Renal cortex interstitium (tissue), 15 donors: ENCODE data around the gene ETV1. TPM values are rescaled to one million over a fixed set of nuclear protein-coding genes. Genes with fewer than 3 reads are reported as not detected.
A peak's percentile ranks its signal among the peaks of the same experiment; 100 is the strongest.

Experiments
- DNase-seq, 11 donors: peaks; one replicate each; pipeline ENCODE4 v3.0.0-alpha.2; 2013; ENCODE audit warnings: low read depth in 9 of 11, low spot score in 4 of 11; ENCODE audit errors: extremely low read depth in 1 of 11
- long read RNA-seq, 16 experiments: transcript quantifications; one replicate each; lab custom pipeline, GENCODE V29; 2026
- polyA plus RNA-seq, 3 donors: library from polyadenylated mRNA; unstranded; fragments of 120-200 nt; gene quantifications; one replicate each; pipeline ENCODE4 v1.2.1, GENCODE V29; 2013; ENCODE audit not compliant: insufficient read length in 3 of 3

ETV1 gene
- 10 to 100 TPM; 34.0 to 40.5 (median 39.4) TPM for polyA plus RNA-seq
- long read RNA-seq, donor 1, partial matches to known transcripts, result 7 of 7 reads
- long read RNA-seq, donor 1, other reads (novel, unspliced or antisense), result 0 of 7 reads
- long read RNA-seq, donor 2, partial matches to known transcripts, result 5 of 6 reads
- long read RNA-seq, donor 2, other reads (novel, unspliced or antisense), result 0 of 6 reads
- long read RNA-seq, donor 3, partial matches to known transcripts, result 5 of 5 reads
- long read RNA-seq, donor 3, other reads (novel, unspliced or antisense), result 0 of 5 reads
- long read RNA-seq, donor 4, result 0 reads
- long read RNA-seq, donor 5, result 0 reads
- long read RNA-seq, donor 6, partial matches to known transcripts, result 6 of 6 reads
- long read RNA-seq, donor 6, other reads (novel, unspliced or antisense), result 0 of 6 reads
- long read RNA-seq, donor 7, result 0 reads
- long read RNA-seq, donor 8, result 0 reads
- long read RNA-seq, donor 9, partial matches to known transcripts, result 0 of 1 reads
- long read RNA-seq, donor 9, other reads (novel, unspliced or antisense), result 0 of 1 reads
- long read RNA-seq, donor 10, result 0 reads
- long read RNA-seq, donor 11, result 0 reads
- long read RNA-seq, donor 12, result 0 reads
- long read RNA-seq, donor 13, result 0 reads
- long read RNA-seq, donor 14, partial matches to known transcripts, result 0 of 1 reads
- long read RNA-seq, donor 14, other reads (novel, unspliced or antisense), result 0 of 1 reads
- long read RNA-seq, donor 15, result 0 reads
- long read RNA-seq, donor 16, partial matches to known transcripts, result 5 of 5 reads
- long read RNA-seq, donor 16, other reads (novel, unspliced or antisense), result 0 of 5 reads

DNA sequence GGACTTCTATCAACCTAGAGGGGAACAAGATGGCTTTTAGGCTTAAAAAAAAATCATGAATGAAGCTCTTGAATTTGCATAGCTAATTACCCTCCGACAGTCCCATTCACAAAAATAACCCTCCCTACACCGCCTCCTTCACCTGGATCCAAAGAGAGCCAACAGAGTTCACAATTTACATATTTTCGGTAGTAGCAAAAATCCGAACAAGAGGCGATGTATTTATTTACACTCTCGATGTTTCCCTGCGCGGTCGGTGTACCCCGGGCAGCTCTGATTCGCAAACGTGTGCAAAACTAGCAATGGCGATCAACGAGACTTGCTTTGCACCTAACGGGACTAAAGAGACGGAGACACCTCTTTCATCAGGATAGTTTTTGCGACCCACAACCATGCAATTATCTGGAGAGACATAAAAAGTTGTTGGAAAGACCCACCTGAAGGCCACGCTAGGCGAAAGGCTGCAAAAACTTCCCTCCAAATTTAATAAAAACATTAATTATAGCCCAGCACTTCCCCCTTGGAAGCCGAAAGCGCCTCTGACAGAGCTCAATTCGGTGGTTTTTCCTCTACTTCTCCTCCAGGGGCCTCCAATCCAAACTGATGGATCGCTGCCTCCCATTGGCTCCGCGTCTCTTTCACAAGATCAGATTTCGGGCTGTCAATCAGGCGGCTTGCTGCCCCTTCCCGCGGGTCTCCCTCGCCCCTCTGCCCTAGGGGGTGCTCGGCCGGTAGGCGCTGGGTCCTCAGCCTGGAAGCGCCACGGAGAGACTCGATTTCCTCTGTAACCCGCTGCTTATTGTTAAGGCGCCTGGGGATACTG, at the start of gene ETV1:
Gene ETV1, minus strand, starts transcription at position 541 of the 823 bp plus-strand sequence. CDS start 614 bp downstream, outside the sequence.
- peak in 10 of 11 donors; percentile 66 to 86 (median 78) for DNase-seq

DNA sequence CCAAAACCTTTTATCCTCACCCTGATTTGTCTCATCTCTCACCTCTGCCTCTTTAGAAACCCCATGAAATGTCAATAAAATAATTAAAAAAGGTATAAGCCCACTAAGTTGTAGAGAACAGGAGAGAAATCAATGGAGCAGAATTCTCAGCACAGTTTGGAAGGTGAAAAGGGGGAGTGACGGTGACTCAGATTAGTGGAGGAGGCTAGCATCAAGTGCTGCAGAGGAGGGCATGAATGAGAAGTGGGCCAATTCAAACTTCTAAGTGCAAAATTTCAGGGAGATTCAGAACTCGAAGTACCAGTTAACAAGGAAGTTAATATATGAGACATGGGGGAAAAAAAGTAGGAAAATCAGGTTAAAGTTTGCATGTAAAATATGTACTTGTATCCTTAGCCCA, 34.9 kb upstream of the ETV1 start:
- no peak for DNase-seq

GRCh38 chr7:14023838-14024237, 34.4 kb upstream of the ETV1 start:
- DNase-seq, result no peak

DNA sequence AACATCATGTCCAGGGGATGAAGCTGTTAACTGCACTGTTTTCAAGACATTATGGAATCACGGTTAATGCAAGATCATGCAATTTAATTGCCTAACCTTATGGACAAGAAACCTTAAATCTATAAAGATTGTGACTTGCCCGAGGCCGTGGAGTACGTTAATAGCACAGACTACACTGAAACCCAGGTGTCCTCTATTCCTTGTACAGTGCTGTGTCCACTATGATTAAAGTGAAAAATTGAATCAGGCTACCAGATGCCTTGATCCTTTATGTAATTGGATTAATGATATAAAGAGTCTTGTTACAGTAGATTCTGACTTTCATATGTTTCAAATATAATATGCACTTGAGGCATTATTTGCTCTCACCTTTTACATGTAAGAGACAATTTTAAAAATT, 33.9 kb upstream of the ETV1 start:
- no peak for DNase-seq

- DNase-seq, result no peak
Observed at GRCh38 chr7:14021069-14021468, 31.6 kb upstream of the ETV1 start.

DNA sequence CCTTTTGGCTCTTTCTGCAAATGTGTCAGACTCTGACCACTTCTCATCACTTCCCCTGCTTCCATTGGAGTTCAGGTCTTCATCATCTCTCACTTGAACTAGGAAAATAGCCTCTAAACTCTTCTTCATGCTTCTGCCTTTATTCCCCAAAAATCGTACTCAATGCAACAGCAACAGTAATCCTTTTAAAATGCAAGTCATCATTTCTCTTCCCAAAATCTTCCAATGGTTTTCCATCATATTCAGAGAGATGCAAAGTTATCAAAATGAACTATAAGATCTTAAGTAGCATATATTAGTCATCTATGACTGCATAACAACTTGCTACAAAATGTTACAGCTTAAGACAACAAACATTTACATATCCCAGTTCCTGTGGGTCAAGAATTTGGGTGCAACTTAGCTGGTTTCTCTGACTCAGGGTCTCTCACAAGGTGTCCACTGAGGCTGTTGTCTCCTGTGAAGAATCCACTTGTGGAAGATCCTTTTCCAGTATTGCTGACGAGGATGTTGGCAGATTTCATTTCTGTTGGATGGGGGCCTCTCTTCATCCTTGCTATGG, 31.0 kb upstream of the ETV1 start:
- DNase-seq, result no peak

DNA sequence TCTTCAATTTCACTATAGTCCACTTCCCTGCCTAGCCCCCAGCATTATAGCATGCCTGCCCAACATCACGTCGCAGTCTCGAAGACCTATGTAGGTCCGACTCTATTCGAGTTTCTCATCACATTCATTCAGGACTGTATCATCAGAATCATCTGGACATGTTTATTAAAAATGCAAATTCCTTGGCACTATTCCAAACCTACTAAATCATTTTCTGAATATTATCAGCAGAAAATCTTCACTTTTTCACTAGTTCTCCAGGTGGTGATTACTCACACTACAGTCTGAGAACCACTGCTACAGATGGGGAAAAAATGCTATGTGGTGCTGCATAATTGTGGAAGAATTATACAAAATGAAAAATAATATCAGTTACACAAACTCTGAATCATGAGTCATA, 29.3 kb upstream of the ETV1 start:
- no peak for DNase-seq

DNA sequence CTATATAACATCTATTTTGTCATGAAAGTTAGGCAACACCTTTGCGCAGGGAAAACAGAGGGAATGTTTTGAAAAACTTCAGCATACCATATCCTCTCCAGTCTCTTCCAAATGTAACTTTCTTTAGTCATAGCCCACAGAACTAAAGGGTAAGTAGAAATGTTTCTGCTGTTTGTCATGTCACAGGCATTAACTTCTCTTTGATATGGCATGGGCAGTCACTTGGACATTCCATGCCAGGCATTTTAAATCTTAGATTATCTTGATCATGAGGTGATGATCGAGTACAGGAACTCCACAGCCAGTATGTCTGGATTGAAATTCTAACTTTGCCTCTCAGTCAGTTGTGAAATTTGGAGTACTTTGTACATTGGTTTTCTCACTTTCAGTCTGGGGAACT, 27.5 kb upstream of the ETV1 start:
- DNase-seq, result no peak

DNA sequence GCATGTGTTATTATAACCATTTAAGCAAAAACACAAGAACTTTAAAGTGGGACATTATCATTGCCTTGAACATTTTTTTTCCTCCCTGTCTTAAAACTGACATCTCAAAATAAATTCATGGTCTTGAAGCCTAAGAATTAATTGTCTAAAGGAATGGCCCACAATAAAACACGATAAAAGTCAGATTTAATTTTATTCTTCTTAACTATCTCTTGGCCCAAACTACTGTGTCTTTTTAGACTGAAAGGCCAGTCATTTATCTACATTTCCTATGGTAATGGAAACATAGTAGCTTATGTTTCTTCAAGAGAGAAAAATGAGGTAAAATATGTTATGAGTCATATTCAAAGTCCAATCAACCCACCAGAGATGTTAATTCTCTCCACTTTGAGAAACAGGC, 24.4 kb upstream of the ETV1 start:
- DNase-seq, result peak in 2 of 11 donors; percentile 15 to 21

DNA sequence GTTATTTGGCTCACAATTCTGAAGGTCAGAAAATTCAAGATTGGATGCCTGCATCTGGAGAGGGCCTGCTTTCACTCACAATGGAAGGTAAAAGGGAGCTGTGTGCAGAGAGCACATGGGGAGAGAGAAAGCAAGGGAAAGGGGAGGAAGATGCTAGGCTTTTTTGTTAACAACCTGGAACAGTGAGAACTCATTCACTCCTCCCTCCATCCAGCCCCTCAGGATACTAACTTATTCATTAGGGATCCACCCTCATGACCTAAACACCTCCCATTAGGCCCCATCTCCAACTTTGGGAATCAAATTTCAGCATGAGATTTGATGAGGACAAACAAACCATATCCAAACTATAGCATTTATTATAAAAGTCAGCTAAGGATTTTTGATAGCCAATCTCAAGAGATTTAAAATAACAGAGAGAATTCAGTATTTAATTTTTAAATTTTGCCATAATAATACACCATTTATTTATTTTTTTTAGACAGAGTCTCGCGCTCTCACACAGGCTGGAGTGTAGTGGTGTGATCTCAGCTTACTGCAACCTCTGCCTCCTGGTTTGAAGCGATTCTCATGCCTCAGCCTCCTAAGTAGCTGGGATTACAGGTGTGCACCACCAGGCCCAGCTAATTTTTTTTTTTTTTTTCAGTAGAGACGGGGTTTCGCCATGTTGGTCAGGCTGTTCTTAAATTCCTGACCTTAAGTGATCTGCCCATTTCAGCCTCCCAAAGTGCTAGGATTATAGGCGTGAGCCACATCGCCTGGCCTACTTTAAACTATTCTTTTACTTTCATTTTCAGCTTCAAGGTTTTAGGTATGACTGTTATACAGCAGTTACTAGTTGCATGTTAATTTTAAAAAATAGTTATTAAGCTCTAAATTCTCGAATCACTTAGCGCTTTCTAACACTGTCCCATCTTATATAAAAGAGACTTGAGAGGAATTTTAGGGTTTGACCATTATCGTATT, 20.3 kb upstream of the ETV1 start:
- no peak for DNase-seq

- DNase-seq, result no peak
Observed at GRCh38 chr7:14001139-14001538, 11.7 kb upstream of the ETV1 start.

- DNase-seq, result no peak
Observed at GRCh38 chr7:14000247-14000646, 10.8 kb upstream of the ETV1 start.

GRCh38 chr7:13998866-13999265, 9.4 kb upstream of the ETV1 start:
- DNase-seq, result no peak

GRCh38 chr7:13992596-13992964, 3.1 kb upstream of the ETV1 start:
- DNase-seq, result no peak

DNA sequence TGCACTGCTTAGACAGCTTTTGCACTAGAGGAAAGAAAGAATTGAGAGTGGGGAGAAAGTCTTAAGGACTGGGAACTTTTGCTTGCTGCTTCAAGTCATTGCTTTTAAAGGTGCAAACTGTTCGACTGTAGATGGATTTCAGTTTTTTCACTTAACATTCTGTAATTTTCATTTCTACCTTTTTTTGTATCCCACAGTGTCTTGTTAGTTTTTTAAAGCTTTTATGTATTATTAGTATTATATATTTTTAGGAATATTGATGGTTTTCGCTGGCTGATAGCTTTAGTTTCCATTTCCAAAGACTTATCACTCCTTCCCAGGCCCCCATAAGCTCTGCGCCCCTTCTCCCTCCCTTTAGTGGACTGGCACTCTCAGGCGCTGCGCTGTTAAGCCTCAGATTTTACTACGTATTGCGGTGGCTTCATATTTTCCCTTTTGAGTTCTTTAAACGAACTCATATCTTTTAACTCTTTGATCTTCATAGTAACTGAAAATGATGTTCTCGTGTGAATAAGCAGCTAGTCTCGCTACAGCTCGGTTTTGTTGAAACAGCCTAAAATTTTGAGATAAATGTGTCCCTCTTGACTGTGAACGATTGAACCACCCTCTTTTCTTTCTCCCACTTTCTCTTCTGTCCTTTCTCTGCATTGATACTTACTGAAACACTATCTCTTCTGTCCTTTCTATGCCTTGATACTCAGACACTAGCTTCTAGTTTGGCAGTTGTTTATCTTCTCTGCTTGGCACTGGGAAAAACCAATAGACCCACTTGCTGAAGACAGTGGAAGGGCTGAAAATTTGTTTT, 2.5 kb upstream of the ETV1 start:
- no peak for DNase-seq

GRCh38 chr7:13990984-13991790, 1.7 kb upstream of the ETV1 start:
- DNase-seq, result peak; percentile 94 to 98 (median 97)
